ENCODE results near the gene ATP8B4.
"Not testable (repeated sequence)": the region's sequence is repeated elsewhere in the genome, so short reads cannot be mapped to it uniquely, and the experiment has no call there.

Gene ATP8B4

GRCh38 chr15:50107591-50108408, 11.2 kb downstream of the ATP8B4 start:
- no peak for DNase-seq

GRCh38 chr15:50107157-50107556, 11.9 kb downstream of the ATP8B4 start:
- no peak for DNase-seq

- DNase-seq = no peak
These were observed 12.6 kb downstream of the ATP8B4 start for GRCh38 chr15:50106457-50106856.

- DNase-seq = no peak
These were observed 18.5 kb downstream of the ATP8B4 start for GRCh38 chr15:50100486-50100885.

- no peak for DNase-seq
These were observed 20.5 kb downstream of the ATP8B4 start for GRCh38 chr15:50098545-50098944.

GRCh38 chr15:50095938-50096821, 22.9 kb downstream of the ATP8B4 start:
- DNase-seq = no peak

GRCh38 chr15:50089386-50089785, 29.6 kb downstream of the ATP8B4 start:
- not testable (repeated sequence) for DNase-seq

GRCh38 chr15:50084932-50085331, 34.1 kb downstream of the ATP8B4 start:
- DNase-seq = no peak

- DNase-seq = no peak
These were observed 35.5 kb downstream of the ATP8B4 start for GRCh38 chr15:50083424-50084025.

GRCh38 chr15:50082066-50082465, 37.0 kb downstream of the ATP8B4 start:
- DNase-seq = no peak

GRCh38 chr15:50077651-50078050, 41.4 kb downstream of the ATP8B4 start:
- DNase-seq = no peak

GRCh38 chr15:50077176-50077575, 41.9 kb downstream of the ATP8B4 start:
- DNase-seq = no peak

- DNase-seq = no peak
These were observed 43.7 kb downstream of the ATP8B4 start for GRCh38 chr15:50075319-50075718.

GRCh38 chr15:50071551-50072258, 47.3 kb downstream of the ATP8B4 start:
- no peak for DNase-seq

GRCh38 chr15:50068016-50068415, 51.0 kb downstream of the ATP8B4 start:
- no peak for DNase-seq

GRCh38 chr15:50067254-50067653, 51.8 kb downstream of the ATP8B4 start:
- no peak for DNase-seq

GRCh38 chr15:50066666-50067065, 52.4 kb downstream of the ATP8B4 start:
- no peak for DNase-seq

- DNase-seq = no peak
These were observed 52.8 kb downstream of the ATP8B4 start for GRCh38 chr15:50066202-50066601.

GRCh38 chr15:50065279-50065678, 53.8 kb downstream of the ATP8B4 start:
- DNase-seq = no peak

- no peak for DNase-seq
These were observed 54.4 kb downstream of the ATP8B4 start for GRCh38 chr15:50064673-50065072.

- DNase-seq = no peak
These were observed 55.8 kb downstream of the ATP8B4 start for GRCh38 chr15:50063226-50063625.

- DNase-seq = no peak
These were observed 57.5 kb downstream of the ATP8B4 start for GRCh38 chr15:50061503-50061902.

- DNase-seq = no peak
These were observed 59.1 kb downstream of the ATP8B4 start for GRCh38 chr15:50059883-50060282.

Data from 8988T (cell line).